K562 (cell line): ENCODE data around the gene NRARP. TPM values are rescaled to one million over a fixed set of nuclear protein-coding genes. Genes with fewer than 3 reads are reported as not detected.
A peak's percentile ranks its signal among the peaks of the same experiment; 100 is the strongest.

Experiments
- AFF1 ChIP-seq, 2 experiments: fragments of 450-650 bp; IDR thresholded peaks; 2 replicates each; pipeline ENCODE4 v1.6.1; 2018; ENCODE audit warnings: mild to moderate bottlenecking in 2 of 2, low read depth in 1 of 2; ENCODE audit not compliant: partially characterized antibody in 2 of 2
- BCL6 ChIP-seq: fragments of 250-450 bp; sonication (Bioruptor Pico); IDR thresholded peaks from 2 replicates; pipeline ENCODE4 v1.4.0; 2020
- ELF2 ChIP-seq: fragments of 250-450 bp; sonication (Bioruptor Pico); IDR thresholded peaks from 2 replicates; pipeline ENCODE4 v1.5.0; 2021; ENCODE audit warnings: mild to moderate bottlenecking
- ELK3 ChIP-seq: fragments of 450-650 bp; formaldehyde crosslinking; IDR thresholded peaks from 2 replicates; pipeline ENCODE4 v1.4.0; 2020; ENCODE audit warnings: mild to moderate bottlenecking
- HES1 ChIP-seq: fragments of 450-650 bp; IDR thresholded peaks from 2 replicates; pipeline ENCODE4 v1.6.1; 2016; ENCODE audit warnings: low read depth, mild to moderate bottlenecking, moderate library complexity
- HMGN3 ChIP-seq: IDR thresholded peaks from 2 replicates; pipeline ENCODE4 v1.6.1; 2011; ENCODE audit warnings: borderline replicate concordance, low read depth, mild to moderate bottlenecking, mixed read lengths, low read length; ENCODE audit not compliant: insufficient read length; ENCODE audit errors: extremely low read depth
- PML ChIP-seq: IDR thresholded peaks from 2 replicates; pipeline ENCODE4 v1.6.1; 2012; ENCODE audit warnings: low read length, inconsistent platforms
- POLR2AphosphoS5 ChIP-seq: IDR thresholded peaks from 2 replicates; pipeline ENCODE4 v1.6.1; 2011; ENCODE audit warnings: mild to moderate bottlenecking, low read depth, low read length, moderate library complexity; ENCODE audit not compliant: control insufficient read depth, insufficient read depth
- TAF1 ChIP-seq: IDR thresholded peaks from 2 replicates; pipeline ENCODE4 v1.6.1; 2011; ENCODE audit warnings: mild to moderate bottlenecking, low read length, moderate library complexity; ENCODE audit not compliant: insufficient read depth, control insufficient read depth, severe bottlenecking; ENCODE audit errors: extremely low read depth
- TFAP4 ChIP-seq: sonication (generic); formaldehyde crosslinking; IDR thresholded peaks from 2 replicates; pipeline ENCODE4 v1.8.0; 2022; ENCODE audit warnings: missing genetic modification reagents, mild to moderate bottlenecking, moderate library complexity, borderline replicate concordance
- USF1 ChIP-seq: sonication (generic); formaldehyde crosslinking; IDR thresholded peaks from 2 replicates; pipeline ENCODE4 v1.9.0; 2022; ENCODE audit warnings: mild to moderate bottlenecking, missing genetic modification reagents
- ZHX1 ChIP-seq: fragments of 150-350 bp; conservative IDR thresholded peaks from 2 replicates; pipeline ENCODE4 v1.6.1; 2014; ENCODE audit warnings: low read length
- ZNF133 ChIP-seq: fragments of 250-450 bp; sonication (Bioruptor Pico); IDR thresholded peaks from 2 replicates; pipeline ENCODE4 v1.4.0; 2020; ENCODE audit warnings: mild to moderate bottlenecking
- ZNF583 ChIP-seq: fragments of 250-450 bp; sonication (Bioruptor Pico); IDR thresholded peaks from 2 replicates; pipeline ENCODE4 v1.4.0; 2020
- polyA plus RNA-seq, 8 experiments: library from polyadenylated mRNA; depleted of rRNA in 4 of 8; stranded (reverse) in 5 of 8; unstranded in 3 of 8; fragments of >200 nt; fragmentation: Nextera tagmentation in 2 of 8; fragmentation: Illumina TruSeq in 1 of 8; extraction: Ambion mirVana in 2 of 8; extraction: Trizol in 1 of 8; gene quantifications; 2 replicates each; pipeline versions ENCODE4 v1.2.1 to v1.2.3, GENCODE V29; 2011 to 2014; ENCODE audit warnings: inconsistent platforms in 1 of 8, missing spikeins in 1 of 8
- total RNA-seq, 7 experiments: library from RNA; depleted of rRNA in 6 of 7; stranded (reverse); fragments of >200 nt in 6 of 7; fragmentation: Illumina TruSeq in 2 of 7; extraction: Trizol in 2 of 7; gene quantifications; 2 replicates each; pipeline versions ENCODE4 v1.2.1 to v1.2.3, GENCODE V29; 2011 to 2021; ENCODE audit warnings: low replicate concordance in 1 of 7

NRARP gene
- total and polyA plus RNA-seq, 9 of the 15 experiments (the other 6 are each of a cell fraction or from before 2014, with no cell fraction given) = 2.0 to 24.5 (median 7.2) TPM; not detected in 2

- no peak for TF ChIP-seq ZNF133 (CRISPR knock-in tag)
- TF ChIP-seq HMGN3 = peak; percentile 83
- TF ChIP-seq ELK3 (CRISPR knock-in tag) = no peak
- peak; percentile 90 for TF ChIP-seq TFAP4
- no peak for TF ChIP-seq BCL6
- peak in 1 of 2 experiments; percentile 25 for TF ChIP-seq AFF1 (IDR thresholded peaks at IDR 0.05; ENCODE audit: low read depth in 1 of 2, partially characterized antibody in 2 of 2)
- no peak for TF ChIP-seq HES1
- no peak; the same call in 1 of the 2 replicates for TF ChIP-seq PML
- TF ChIP-seq ZNF583 = peak; percentile 21; the same call in 1 of the 2 replicates
- 0 out of 2 replicates have a peak, but pooled peaks have one; percentile 14 for TF ChIP-seq ELF2 (CRISPR knock-in tag)
- peak; percentile 77 for TF ChIP-seq TAF1
- peak; percentile 14; the same call in 1 of the 2 replicates for TF ChIP-seq USF1 (CRISPR knock-in tag)
- peak; percentile 47; the same call in 1 of the 2 replicates for TF ChIP-seq POLR2AphosphoS5
- 0 out of 2 replicates have a peak, but pooled peaks have one; percentile 18 for TF ChIP-seq ZHX1
These were observed 24.6 kb downstream of the NRARP start, which contains the start of gene TOR4A (continued) for GRCh38 chr9:137277329-137278041.
